Epithelial cell of esophagus (primary cell): ENCODE results near the gene PPP6R1.
A peak's percentile ranks its signal among the peaks of the same experiment; 100 is the strongest.

Source experiments
- DNase-seq: peaks from one replicate; pipeline ENCODE4 v3.0.0; 2010; ENCODE audit warnings: low read depth
- H3K4me3 ChIP-seq: 2 replicates; pipeline ENCODE4 v1.5.1; 2011; ENCODE audit warnings: mild to moderate bottlenecking, low read length, control low read depth
- CTCF ChIP-seq: IDR thresholded peaks from 2 replicates; pipeline ENCODE4 v1.5.1; 2011; ENCODE audit warnings: low read depth, mild to moderate bottlenecking, low read length, control low read depth, inconsistent platforms; ENCODE audit not compliant: insufficient read depth; ENCODE audit errors: missing control alignments

Gene PPP6R1

DNA sequence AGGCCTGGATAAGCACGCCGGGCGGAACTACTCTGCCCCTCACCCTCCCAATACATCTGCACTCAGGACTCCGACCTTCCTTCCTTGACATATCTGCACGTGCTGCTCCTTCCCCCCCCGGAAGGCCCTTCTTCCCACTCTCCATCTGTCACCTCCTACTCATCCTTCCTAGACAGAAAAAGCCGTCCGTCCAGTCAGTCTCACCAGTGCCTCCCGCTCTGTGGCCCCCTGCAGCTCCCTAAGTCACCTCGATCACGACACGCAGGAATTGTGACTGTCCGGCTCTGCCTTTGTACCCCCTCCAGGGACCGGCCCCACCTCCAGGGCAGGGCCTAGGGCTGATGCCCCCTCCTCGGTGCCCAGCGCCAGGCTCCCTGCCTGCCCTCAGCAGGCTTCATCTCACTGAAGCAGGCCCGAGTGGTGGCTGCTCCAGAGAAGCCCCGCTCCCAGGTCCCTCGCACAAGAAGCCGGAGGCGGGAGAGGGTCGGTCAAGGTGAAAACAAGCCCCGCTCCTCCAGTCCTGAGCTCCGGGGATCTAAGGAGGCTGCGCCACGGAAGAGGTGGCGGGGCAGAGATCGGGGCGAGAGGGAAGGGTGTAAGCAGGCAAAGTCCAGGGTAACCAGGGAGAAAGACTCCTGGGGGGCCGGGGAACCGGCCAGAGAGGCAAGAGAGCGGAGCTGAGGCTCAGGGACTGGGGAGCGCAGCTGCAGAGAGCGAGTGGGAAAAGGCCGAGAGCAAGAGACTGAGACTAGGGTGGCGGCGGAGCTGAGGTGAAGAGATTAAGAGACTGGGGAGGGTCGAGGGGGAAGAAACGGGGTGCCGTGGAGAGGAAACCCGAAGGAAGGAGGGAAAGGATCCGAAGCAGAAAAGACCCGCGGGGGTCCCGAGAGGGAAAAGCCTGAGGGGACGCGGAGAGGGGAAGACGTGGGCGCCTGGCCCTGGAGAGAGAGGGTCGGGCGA lies 1.1 kb downstream of the PPP6R1 start:
- no peak for TF ChIP-seq CTCF
- peak overlapping the region; percentile 72 for H3K4me3 ChIP-seq
- peak; percentile 49 for DNase-seq

GRCh38 chr19:55256562-55257460 lies 2.0 kb downstream of the PPP6R1 start:
- peak; percentile 5 for DNase-seq
- TF ChIP-seq CTCF: no peak

GRCh38 chr19:55255618-55256423 lies 3.0 kb downstream of the PPP6R1 start:
- TF ChIP-seq CTCF: no peak
- H3K4me3 ChIP-seq: peak overlapping the region; percentile 8
- DNase-seq: peak; percentile 57

More at GRCh38 chr19:55256562-55257460, 2.0 kb downstream of the PPP6R1 start:
- H3K4me3 ChIP-seq: peak overlapping the region; percentile 72

- H3K4me3 ChIP-seq: no peak overlapping the region
- DNase-seq: no peak
- TF ChIP-seq CTCF: no peak
Observed at GRCh38 chr19:55254625-55254977, 4.2 kb downstream of the PPP6R1 start.

GRCh38 chr19:55253842-55254624 lies 4.8 kb downstream of the PPP6R1 start:
- H3K4me3 ChIP-seq: no peak overlapping the region
- DNase-seq: no peak
- no peak for TF ChIP-seq CTCF
